ENCODE data around the gene GRIN2A.

GRCh38 chr16:9957433-9957832 lies 224.8 kb downstream of the GRIN2A start:
- no peak for TF ChIP-seq CTCF (conservative IDR thresholded peaks at IDR 0.05)
- TF ChIP-seq ZFX (IDR thresholded peaks at IDR 0.05) = no peak

Data from C4-2B (cell line).